ENCODE measurements around the gene SMURF1.

Gene SMURF1

GRCh38 chr7:98988641-98989040 lies 155.3 kb downstream of the SMURF1 start:
- no peak overlapping the region for H3K4me3 ChIP-seq (ENCODE audit: low read depth, low read length)
- H3K36me3 ChIP-seq (replicated peaks), result peaks cover 65% of the 10 kb centered on the region
- DNase-seq, result no peak
- no peak for TF ChIP-seq CTCF (IDR thresholded peaks at IDR 0.05; ENCODE audit: low read depth, low read length, missing control alignments)
- H3K27me3 ChIP-seq (replicated peaks), result no peaks in the 10 kb centered on the region
- in situ Hi-C loops (cut with HindIII; ENCODE audit: low pct_ligation_motif_present, low sequenced_read_pairs), result no loop called here
- H3K27ac ChIP-seq, result no peak overlapping the region

GRCh38 chr7:98985945-98986344 lies 158.0 kb downstream of the SMURF1 start:
- no peak for DNase-seq
- peaks cover 78% of the 10 kb centered on the region for H3K36me3 ChIP-seq (replicated peaks)
- no peaks in the 10 kb centered on the region for H3K27me3 ChIP-seq (replicated peaks)
- H3K4me3 ChIP-seq (ENCODE audit: low read depth, low read length), result no peak overlapping the region
- TF ChIP-seq CTCF (IDR thresholded peaks at IDR 0.05; ENCODE audit: low read depth, low read length, missing control alignments), result no peak
- in situ Hi-C loops (cut with HindIII; ENCODE audit: low pct_ligation_motif_present, low sequenced_read_pairs), result no loop called here
- no peak overlapping the region for H3K27ac ChIP-seq

GRCh38 chr7:98985406-98985805 lies 158.5 kb downstream of the SMURF1 start:
- in situ Hi-C loops (cut with HindIII; ENCODE audit: low pct_ligation_motif_present, low sequenced_read_pairs), result no loop called here
- DNase-seq, result no peak
- Histone ChIP-seq H3K27ac (no peak overlapping the region), H3K4me3 (ENCODE audit: low read depth, low read length) (no peak overlapping the region), H3K27me3 (replicated peaks) (no peaks in the 10 kb centered on the region), H3K36me3 (replicated peaks) (peaks cover 79% of the 10 kb centered on the region)
- TF ChIP-seq CTCF (IDR thresholded peaks at IDR 0.05; ENCODE audit: low read depth, low read length, missing control alignments), result no peak

GRCh38 chr7:98984126-98984525 lies 159.8 kb downstream of the SMURF1 start:
- no peak overlapping the region for H3K27ac ChIP-seq
- in situ Hi-C loops (cut with HindIII; ENCODE audit: low pct_ligation_motif_present, low sequenced_read_pairs), result no loop called here
- no peaks in the 10 kb centered on the region for H3K27me3 ChIP-seq (replicated peaks)
- no peak for TF ChIP-seq CTCF (IDR thresholded peaks at IDR 0.05; ENCODE audit: low read depth, low read length, missing control alignments)
- DNase-seq, result no peak
- H3K36me3 ChIP-seq (replicated peaks), result peaks cover 72% of the 10 kb centered on the region
- no peak overlapping the region for H3K4me3 ChIP-seq (ENCODE audit: low read depth, low read length)

GRCh38 chr7:98982686-98983085 lies 161.2 kb downstream of the SMURF1 start:
- no peak overlapping the region for H3K27ac ChIP-seq
- peaks cover 75% of the 10 kb centered on the region for H3K36me3 ChIP-seq (replicated peaks)
- no peaks in the 10 kb centered on the region for H3K27me3 ChIP-seq (replicated peaks)
- no peak overlapping the region for H3K4me3 ChIP-seq (ENCODE audit: low read depth, low read length)
- in situ Hi-C loops (cut with HindIII; ENCODE audit: low pct_ligation_motif_present, low sequenced_read_pairs), result no loop called here
- TF ChIP-seq CTCF (IDR thresholded peaks at IDR 0.05; ENCODE audit: low read depth, low read length, missing control alignments), result no peak
- no peak for DNase-seq

- TF ChIP-seq CTCF (IDR thresholded peaks at IDR 0.05; ENCODE audit: low read depth, low read length, missing control alignments), result no peak
- in situ Hi-C loops (cut with HindIII; ENCODE audit: low pct_ligation_motif_present, low sequenced_read_pairs), result no loop called here
- no peak for DNase-seq
- H3K4me3 ChIP-seq (ENCODE audit: low read depth, low read length), result no peak overlapping the region
- no peak overlapping the region for H3K27ac ChIP-seq
- no peaks in the 10 kb centered on the region for H3K27me3 ChIP-seq (replicated peaks)
- peaks cover 80% of the 10 kb centered on the region for H3K36me3 ChIP-seq (replicated peaks)
Observed at GRCh38 chr7:98981701-98982100, 162.2 kb downstream of the SMURF1 start.

Measured in brain microvascular endothelial cell (primary cell).